HG02840 (cell line): Measurements from ENCODE around the gene GFOD2.

Experiments used
- ATAC-seq: cut with Tn5 transposase; IDR thresholded peaks from one replicate; pipeline ENCODE4 v1.9.1; 2021; ENCODE audit warnings: mild to moderate bottlenecking, moderate library complexity, moderate number of reproducible peaks; ENCODE audit not compliant: unreplicated experiment, low FRiP score

GFOD2 gene

GRCh38 chr16:67673712-67674580 lies 45.2 kb downstream of the GFOD2 start:
- ATAC-seq, result no peak

GRCh38 chr16:67672739-67673662 lies 46.1 kb downstream of the GFOD2 start:
- no peak for ATAC-seq

GRCh38 chr16:67672306-67672705 lies 46.8 kb downstream of the GFOD2 start:
- ATAC-seq, result no peak

GRCh38 chr16:67669499-67670101 lies 49.5 kb downstream of the GFOD2 start:
- no peak for ATAC-seq

GRCh38 chr16:67668495-67669157 lies 50.5 kb downstream of the GFOD2 start:
- no peak for ATAC-seq

GRCh38 chr16:67667817-67668494 lies 51.2 kb downstream of the GFOD2 start:
- ATAC-seq, result no peak

- ATAC-seq, result no peak
Measured at GRCh38 chr16:67667453-67667816, 51.7 kb downstream of the GFOD2 start.

- ATAC-seq, result peak; percentile 55
Measured at GRCh38 chr16:67666559-67667452, 52.3 kb downstream of the GFOD2 start, which contains the start of the genes C16orf86 and ENKD1. Gene C16orf86, plus strand, starts transcription at chr16:67666814. Its CDS starts 157 bp downstream, at chr16:67666971. Gene ENKD1, minus strand, starts transcription at chr16:67666750. Its CDS starts 308 bp downstream, at chr16:67666442.

GRCh38 chr16:67666032-67666551 lies 53.0 kb downstream of the GFOD2 start:
- no peak for ATAC-seq

GRCh38 chr16:67665598-67665997 lies 53.5 kb downstream of the GFOD2 start:
- no peak for ATAC-seq

GRCh38 chr16:67664871-67665270 lies 54.2 kb downstream of the GFOD2 start:
- ATAC-seq, result no peak

GRCh38 chr16:67664258-67664657 lies 54.9 kb downstream of the GFOD2 start:
- no peak for ATAC-seq

GRCh38 chr16:67663877-67664222 lies 55.3 kb downstream of the GFOD2 start:
- ATAC-seq, result no peak

- ATAC-seq, result no peak
Measured at GRCh38 chr16:67663151-67663876, 55.8 kb downstream of the GFOD2 start.

- no peak for ATAC-seq
Measured at GRCh38 chr16:67662653-67663010, 56.5 kb downstream of the GFOD2 start.

GRCh38 chr16:67661886-67662652 lies 57.0 kb downstream of the GFOD2 start:
- no peak for ATAC-seq

- peak; percentile 1 for ATAC-seq
Measured at GRCh38 chr16:67661101-67661761, 57.9 kb downstream of the GFOD2 start.
